ENCODE measurements around the gene SPOPL. TPM values are rescaled to one million over a fixed set of nuclear protein-coding genes. Genes with fewer than 3 reads are reported as not detected.

Gene SPOPL
- total and polyA plus RNA-seq, 12 donors = 2.2 to 19.9 (median 13.9) TPM

DNA sequence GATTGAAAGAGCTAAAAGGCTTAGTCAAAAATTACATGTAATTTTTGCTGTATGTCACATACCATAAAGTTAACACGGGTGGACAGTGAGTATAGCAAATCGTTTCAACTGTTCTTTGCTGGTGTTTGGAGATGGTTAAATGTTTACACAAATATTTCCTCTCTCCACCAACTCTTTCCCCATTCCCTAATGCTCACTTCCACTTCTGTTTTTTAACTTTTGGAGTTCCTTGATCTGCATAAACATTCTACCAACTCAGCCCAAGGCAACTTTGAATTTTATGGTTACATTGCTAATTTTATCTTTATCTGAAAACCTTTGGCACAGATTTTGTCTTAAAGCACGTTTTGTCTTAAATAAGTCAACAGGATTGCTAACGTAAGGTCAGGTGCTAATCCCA is 1.9 kb upstream of the SPOPL start:
- intact Hi-C loops (cut with DNase I) = loop anchor here in 3 of 10 donors (2.0 to 10.0 kb wide), 4 partner anchors 55 to 285 kb away; partner anchors contain the start of gene NXPH2 (in 1 of the 3)
- H3K4me1 ChIP-seq = peaks cover 0 to 47% (median 30%) of the 10 kb centered on the region in 9 donors
- WGBS, 2 donors = 72 to 80% methylated on average over 4 of the region's 4 CpGs

DNA sequence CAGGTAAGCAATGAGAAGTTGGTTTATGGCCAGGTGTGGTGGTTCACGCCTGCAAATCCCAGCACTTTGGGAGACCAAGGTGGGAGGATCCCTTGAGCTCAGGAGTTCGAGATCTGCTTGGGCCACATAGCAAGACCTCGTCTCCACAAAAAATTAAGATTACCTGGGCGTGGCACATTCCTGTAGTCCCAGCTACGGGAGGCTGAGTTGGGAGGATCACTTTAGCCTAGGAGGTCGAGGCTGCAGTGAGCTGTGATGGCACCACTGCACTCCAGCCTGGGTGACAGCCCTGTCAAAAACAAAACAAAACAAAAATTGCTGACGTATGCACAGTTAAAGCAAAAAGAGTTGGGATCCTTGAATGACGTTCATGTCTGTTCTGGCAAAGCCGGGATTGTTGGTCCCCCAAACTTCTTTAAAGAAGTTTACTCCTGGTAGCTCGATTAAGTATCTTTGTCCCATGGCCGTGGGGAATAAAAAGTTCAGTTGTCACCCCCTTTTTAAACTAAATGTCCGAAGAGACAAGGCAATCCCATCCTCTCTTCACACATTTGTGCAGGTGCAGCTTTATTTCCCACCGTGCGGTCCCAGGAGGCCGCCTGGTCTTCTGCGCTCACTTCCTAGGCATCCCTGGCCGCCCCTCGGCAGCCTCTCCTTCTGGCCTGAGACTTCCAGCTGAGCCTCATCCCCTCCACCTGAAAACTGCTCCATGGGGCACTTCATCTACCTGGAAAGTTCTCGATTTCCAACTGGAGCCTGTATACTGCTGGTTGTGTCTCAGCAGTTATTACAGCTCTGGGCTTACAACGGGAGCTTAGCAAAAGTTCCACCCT is 762 bp upstream of the SPOPL start:
- Histone ChIP-seq H3K9me3 (no peaks in the 10 kb centered on the region), H3K4me1 (peaks cover 0 to 54% (median 35%) of the 10 kb centered on the region in 9 donors), H3K4me3 (peak overlapping the region; percentile 67 to 98 (median 91)), H3K27ac (peak overlapping the region; percentile 72 to 97 (median 92)), H3K36me3 (no peaks in the 10 kb centered on the region), H3K27me3 (no peaks in the 10 kb centered on the region)
- intact Hi-C loops (cut with DNase I) = loop anchor here in 3 of 10 donors (2.0 to 10.0 kb wide), 3 partner anchors 54 to 206 kb away; no protein-coding TSS in a partner anchor
- ATAC-seq = peak; percentile 1 to 50 (median 20)
- TF ChIP-seq, protein P1, sequence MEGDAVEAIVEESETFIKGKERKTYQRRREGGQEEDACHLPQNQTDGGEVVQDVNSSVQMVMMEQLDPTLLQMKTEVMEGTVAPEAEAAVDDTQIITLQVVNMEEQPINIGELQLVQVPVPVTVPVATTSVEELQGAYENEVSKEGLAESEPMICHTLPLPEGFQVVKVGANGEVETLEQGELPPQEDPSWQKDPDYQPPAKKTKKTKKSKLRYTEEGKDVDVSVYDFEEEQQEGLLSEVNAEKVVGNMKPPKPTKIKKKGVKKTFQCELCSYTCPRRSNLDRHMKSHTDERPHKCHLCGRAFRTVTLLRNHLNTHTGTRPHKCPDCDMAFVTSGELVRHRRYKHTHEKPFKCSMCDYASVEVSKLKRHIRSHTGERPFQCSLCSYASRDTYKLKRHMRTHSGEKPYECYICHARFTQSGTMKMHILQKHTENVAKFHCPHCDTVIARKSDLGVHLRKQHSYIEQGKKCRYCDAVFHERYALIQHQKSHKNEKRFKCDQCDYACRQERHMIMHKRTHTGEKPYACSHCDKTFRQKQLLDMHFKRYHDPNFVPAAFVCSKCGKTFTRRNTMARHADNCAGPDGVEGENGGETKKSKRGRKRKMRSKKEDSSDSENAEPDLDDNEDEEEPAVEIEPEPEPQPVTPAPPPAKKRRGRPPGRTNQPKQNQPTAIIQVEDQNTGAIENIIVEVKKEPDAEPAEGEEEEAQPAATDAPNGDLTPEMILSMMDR (IDR thresholded peaks at IDR 0.05) = no peak
- peak in 1 of 2 donors; percentile 22 for DNase-seq
- 42 to 46% methylated on average over 20 of the region's 20 CpGs for WGBS, 2 donors

More for the DNA sequence above, 1.9 kb upstream of the SPOPL start:
- H3K27ac ChIP-seq = peak overlapping the region in 1 of 10 donors; percentile 8
- TF ChIP-seq, protein P1 (IDR thresholded peaks at IDR 0.05) = no peak
- ATAC-seq (no peak), DNase-seq (no peak)
- H3K27me3 ChIP-seq = no peaks in the 10 kb centered on the region
- no peaks in the 10 kb centered on the region for H3K9me3 ChIP-seq
- H3K4me3 ChIP-seq = no peak overlapping the region
- H3K36me3 ChIP-seq = no peaks in the 10 kb centered on the region

DNA sequence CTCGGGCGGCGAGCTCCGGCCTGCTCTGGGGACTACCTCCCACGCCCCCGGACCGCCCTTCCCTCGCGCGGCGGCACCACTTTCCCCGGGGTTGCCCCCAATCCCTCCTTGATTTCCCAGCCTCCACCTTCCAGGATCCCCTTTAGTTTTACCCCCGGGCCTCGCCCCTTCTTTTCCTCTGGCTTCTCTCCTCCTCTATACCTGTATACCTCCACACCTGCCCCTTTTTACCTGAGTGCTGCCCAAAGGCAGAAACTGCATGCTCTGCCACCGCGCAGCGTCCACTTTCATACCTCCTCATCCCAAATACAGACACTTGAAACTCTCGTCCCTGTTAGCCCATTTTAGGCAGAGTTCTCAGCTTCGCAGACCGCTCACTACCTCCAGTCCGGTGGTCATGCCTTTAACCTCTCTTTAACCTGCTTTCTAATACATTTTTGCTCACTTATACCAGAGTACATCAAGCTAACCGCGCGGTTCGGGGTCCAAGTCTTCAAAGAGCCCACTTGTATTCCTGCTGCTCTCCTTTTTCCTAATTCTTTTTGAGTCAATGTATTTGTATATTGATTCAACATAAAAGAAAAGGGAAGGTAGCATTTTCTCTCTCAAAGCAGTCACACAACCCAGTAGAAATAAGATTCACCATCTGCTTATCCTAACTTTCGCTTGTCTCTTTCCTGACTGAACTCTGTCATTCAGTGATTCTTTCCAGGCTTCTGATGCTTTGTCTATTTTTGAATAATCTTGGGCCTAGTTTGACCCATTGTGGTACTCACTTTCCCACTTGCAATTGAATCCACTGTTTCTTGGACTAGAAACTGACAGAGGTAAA is 901 bp downstream of the SPOPL start:
- Histone ChIP-seq H3K4me1 (peaks cover 0 to 69% (median 50%) of the 10 kb centered on the region in 9 donors), H3K36me3 (no peaks in the 10 kb centered on the region), H3K27ac (peak overlapping the region; percentile 79 to 97 (median 92)), H3K9me3 (no peaks in the 10 kb centered on the region), H3K4me3 (peak overlapping the region; percentile 79 to 98 (median 92)), H3K27me3 (no peaks in the 10 kb centered on the region)
- WGBS, 2 donors = 1 to 3% methylated on average over 20 to 26 of the region's 26 CpGs
- intact Hi-C loops (cut with DNase I) = loop anchor here in 3 of 10 donors (5.0 to 10.0 kb wide), 2 partner anchors 52 to 205 kb away; no protein-coding TSS in a partner anchor
- ATAC-seq (peak in 6 of 8 donors; percentile 12 to 39 (median 21)), DNase-seq (no peak)
- TF ChIP-seq, protein P1 (IDR thresholded peaks at IDR 0.05) = no peak

DNA sequence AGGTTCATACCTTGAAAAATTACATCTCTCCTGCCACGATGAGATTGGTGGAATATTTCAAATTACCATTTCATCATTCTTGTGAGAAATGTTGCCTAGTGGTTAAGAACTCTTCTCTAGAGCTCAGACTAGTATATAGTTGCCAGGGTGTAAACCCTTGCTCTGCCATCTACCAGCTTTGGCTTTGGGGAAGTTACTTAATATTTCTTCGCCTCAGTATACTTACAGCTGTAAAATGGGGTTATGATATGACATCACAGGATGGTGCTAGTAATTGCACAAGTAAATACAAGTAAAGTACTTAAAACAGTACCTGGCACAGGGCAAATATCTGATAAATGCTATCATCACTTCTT is 1.5 kb downstream of the SPOPL start:
- Histone ChIP-seq H3K36me3 (no peaks in the 10 kb centered on the region), H3K27ac (peak overlapping the region in 9 of 10 donors; percentile 4 to 97 (median 94)), H3K4me3 (peak overlapping the region in 9 of 10 donors; percentile 79 to 98 (median 92)), H3K27me3 (no peaks in the 10 kb centered on the region), H3K9me3 (no peaks in the 10 kb centered on the region), H3K4me1 (peaks cover 0 to 72% (median 55%) of the 10 kb centered on the region in 9 donors)
- TF ChIP-seq, protein P1 (IDR thresholded peaks at IDR 0.05) = no peak
- intact Hi-C loops (cut with DNase I) = loop anchor here in 3 of 10 donors (5.0 to 10.0 kb wide), 2 partner anchors 52 to 204 kb away; no protein-coding TSS in a partner anchor
- ATAC-seq (no peak), DNase-seq (no peak)
- WGBS, 2 donors = 53 to 54% methylated on average over 2 of the region's 2 CpGs
